ENCODE results near the gene LST1. TPM values are rescaled to one million over a fixed set of nuclear protein-coding genes. Genes with fewer than 3 reads are reported as not detected.
"Not testable (repeated sequence)": the region's sequence is repeated elsewhere in the genome, so short reads cannot be mapped to it uniquely, and the experiment has no call there.

LST1 gene
- 200 TPM for total RNA-seq

- Histone ChIP-seq H3K4me3 (ENCODE audit: low read length) (peak within 1 kb of the TSS; percentile 64), H3K4me1 (ENCODE audit: insufficient read depth, low read length) (peaks cover 83% of the 10 kb centered on the region), H3K27me3 (ENCODE audit: insufficient read depth, low read length) (no peaks in the 10 kb centered on the region), H3K9me3 (ENCODE audit: low read depth, low read length) (no peaks in the 10 kb centered on the region)
Measured at GRCh38 chr6:31586008-31586407, at the start of gene LST1. Gene LST1 (plus strand): TSS chr6:31586277. CDS start chr6:31587300, 1,023 bp downstream.

DNA sequence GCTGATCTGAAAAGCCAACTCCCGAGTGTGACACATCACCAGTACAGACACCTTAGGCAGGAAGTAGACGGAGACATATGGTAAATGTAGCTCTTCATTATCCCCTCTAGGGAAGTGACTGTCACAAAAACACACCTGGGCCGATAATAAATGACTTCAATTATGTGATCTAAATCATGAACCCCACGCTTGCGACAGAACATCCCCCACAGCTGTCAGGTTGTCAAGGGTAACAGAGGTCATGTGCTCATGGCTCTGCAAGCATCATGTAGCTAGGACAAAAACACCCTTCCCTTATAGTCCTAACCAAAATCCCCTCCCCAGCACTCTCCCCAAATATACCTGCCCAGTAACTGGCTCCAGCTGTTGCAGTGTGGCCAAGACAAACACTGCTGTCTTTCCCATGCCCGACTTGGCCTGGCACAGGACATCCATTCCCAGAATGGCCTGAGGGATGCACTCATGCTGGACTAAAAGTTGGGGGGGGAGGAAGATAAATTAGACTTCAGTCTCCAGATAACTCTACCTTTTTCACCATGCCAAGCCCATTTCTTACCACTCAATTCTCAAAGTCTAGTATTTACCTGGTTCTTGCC, 47.2 kb upstream of the LST1 start:
- Histone ChIP-seq H3K9me3 (ENCODE audit: low read depth, low read length) (no peaks in the 10 kb centered on the region), H3K27me3 (ENCODE audit: insufficient read depth, low read length) (no peaks in the 10 kb centered on the region), H3K4me3 (ENCODE audit: low read length) (no peak overlapping the region), H3K4me1 (ENCODE audit: insufficient read depth, low read length) (peaks cover 41% of the 10 kb centered on the region)

GRCh38 chr6:31540640-31541039, 45.4 kb upstream of the LST1 start:
- H3K27me3 ChIP-seq (ENCODE audit: insufficient read depth, low read length) = no peaks in the 10 kb centered on the region
- H3K4me3 ChIP-seq (ENCODE audit: low read length) = peak overlapping the region; percentile 75
- no peaks in the 10 kb centered on the region for H3K9me3 ChIP-seq (ENCODE audit: low read depth, low read length)
- peaks cover 41% of the 10 kb centered on the region for H3K4me1 ChIP-seq (ENCODE audit: insufficient read depth, low read length)

GRCh38 chr6:31541059-31541657, 44.9 kb upstream of the LST1 start:
- H3K9me3 ChIP-seq (ENCODE audit: low read depth, low read length) = no peaks in the 10 kb centered on the region
- H3K4me1 ChIP-seq (ENCODE audit: insufficient read depth, low read length) = peaks cover 41% of the 10 kb centered on the region
- no peaks in the 10 kb centered on the region for H3K27me3 ChIP-seq (ENCODE audit: insufficient read depth, low read length)
- H3K4me3 ChIP-seq (ENCODE audit: low read length) = peak overlapping the region; percentile 75

GRCh38 chr6:31541658-31542521, 44.2 kb upstream of the LST1 start, which contains the start of gene DDX39B:
Gene DDX39B (minus strand): TSS chr6:31542003. CDS start chr6:31540532, 1,471 bp downstream.
- H3K4me1 ChIP-seq (ENCODE audit: insufficient read depth, low read length) = peaks cover 48% of the 10 kb centered on the region
- H3K4me3 ChIP-seq (ENCODE audit: low read length) = peak within 1 kb of the TSS; percentile 75
- no peaks in the 10 kb centered on the region for H3K9me3 ChIP-seq (ENCODE audit: low read depth, low read length)
- H3K27me3 ChIP-seq (ENCODE audit: insufficient read depth, low read length) = no peaks in the 10 kb centered on the region

GRCh38 chr6:31543639-31544038, 42.4 kb upstream of the LST1 start:
- H3K27me3 ChIP-seq (ENCODE audit: insufficient read depth, low read length) = no peaks in the 10 kb centered on the region
- H3K9me3 ChIP-seq (ENCODE audit: low read depth, low read length) = no peaks in the 10 kb centered on the region
- no peak overlapping the region for H3K4me3 ChIP-seq (ENCODE audit: low read length)
- peaks cover 59% of the 10 kb centered on the region for H3K4me1 ChIP-seq (ENCODE audit: insufficient read depth, low read length)

DNA sequence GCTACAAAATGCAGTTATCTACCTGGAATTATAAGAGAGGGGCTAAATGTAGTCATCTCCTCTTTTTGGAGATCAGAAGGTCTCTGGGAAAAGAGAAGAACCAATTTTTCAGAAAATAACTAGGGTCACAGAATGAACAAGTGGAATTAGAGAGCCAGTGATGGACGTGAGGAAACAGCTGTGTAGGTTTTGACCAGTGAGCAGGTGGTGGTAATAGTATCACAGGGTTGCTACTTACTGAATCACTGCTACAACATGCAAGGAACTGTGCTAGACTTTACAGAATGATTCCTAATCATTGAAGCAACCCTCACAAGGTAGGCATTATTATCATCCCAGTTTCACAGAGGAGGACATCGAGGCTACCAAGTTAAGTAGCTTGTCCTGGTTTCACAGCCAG, 41.4 kb upstream of the LST1 start:
- Histone ChIP-seq H3K4me1 (ENCODE audit: insufficient read depth, low read length) (peaks cover 51% of the 10 kb centered on the region), H3K27me3 (ENCODE audit: insufficient read depth, low read length) (no peaks in the 10 kb centered on the region), H3K9me3 (ENCODE audit: low read depth, low read length) (no peaks in the 10 kb centered on the region), H3K4me3 (ENCODE audit: low read length) (no peak overlapping the region)

DNA sequence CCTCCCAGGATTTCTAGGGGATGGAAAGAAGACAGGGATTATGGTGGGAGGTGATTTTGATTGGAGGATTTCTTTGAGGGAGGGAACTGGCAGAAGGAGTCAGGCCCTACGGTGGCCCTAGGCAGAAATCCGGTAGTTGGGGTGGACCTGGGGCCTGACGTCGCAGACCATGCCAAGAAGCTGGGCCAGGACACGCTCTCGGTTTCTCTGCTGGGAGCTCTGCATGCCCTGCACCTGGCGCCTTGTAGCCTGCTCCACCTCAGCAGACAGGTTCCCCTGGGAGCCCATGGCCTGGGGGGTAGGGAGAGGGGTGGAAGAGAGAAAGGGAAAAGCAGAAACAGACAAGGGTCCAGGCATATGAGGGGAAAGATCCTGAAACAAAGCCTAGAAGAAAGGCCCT, 40.8 kb upstream of the LST1 start:
- Histone ChIP-seq H3K9me3 (ENCODE audit: low read depth, low read length) (no peaks in the 10 kb centered on the region), H3K4me1 (ENCODE audit: insufficient read depth, low read length) (peaks cover 45% of the 10 kb centered on the region), H3K4me3 (ENCODE audit: low read length) (no peak overlapping the region), H3K27me3 (ENCODE audit: insufficient read depth, low read length) (no peaks in the 10 kb centered on the region)

DNA sequence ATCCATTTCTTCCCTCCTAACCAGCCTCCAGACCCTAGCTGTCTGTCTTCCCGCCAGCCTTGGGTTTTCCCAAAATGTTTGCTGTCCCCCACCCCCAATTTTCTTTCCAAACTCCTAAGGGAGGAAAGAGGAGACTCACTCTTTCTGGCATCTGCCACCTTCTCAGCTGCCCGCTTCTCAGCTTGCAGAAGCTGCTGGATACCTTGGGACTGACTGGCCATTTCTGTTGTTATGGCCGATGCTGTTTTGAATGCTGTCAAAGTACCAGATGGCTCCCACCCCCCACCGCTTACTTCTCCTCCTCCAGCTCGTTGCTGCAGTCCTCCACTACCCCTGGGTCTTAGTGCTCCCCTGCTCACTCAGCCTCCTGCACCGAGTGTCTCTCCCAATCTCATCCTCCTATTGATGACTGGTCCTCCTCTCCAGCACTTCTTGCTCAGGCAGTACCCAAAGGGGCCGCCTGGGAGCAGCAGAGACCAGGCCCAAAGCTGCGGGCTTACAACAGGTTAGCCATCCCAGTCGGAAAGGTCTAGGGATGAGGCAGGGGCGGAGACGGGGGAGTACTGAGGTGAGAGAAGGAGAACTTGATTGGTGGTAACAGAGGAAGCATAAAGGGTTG, 39.6 kb upstream of the LST1 start, which contains the start of gene ATP6V1G2:
TSS of gene ATP6V1G2 (minus strand) at position 270 of the 619 bp plus-strand sequence. CDS start at position 221, 49 bp downstream.
- Histone ChIP-seq H3K4me3 (ENCODE audit: low read length) (peak within 1 kb of the TSS; percentile 36), H3K4me1 (ENCODE audit: insufficient read depth, low read length) (peaks cover 48% of the 10 kb centered on the region), H3K27me3 (ENCODE audit: insufficient read depth, low read length) (no peaks in the 10 kb centered on the region), H3K9me3 (ENCODE audit: low read depth, low read length) (no peaks in the 10 kb centered on the region)

- H3K4me3 ChIP-seq (ENCODE audit: low read length) = peak within 1 kb of the TSS; percentile 36
- H3K27me3 ChIP-seq (ENCODE audit: insufficient read depth, low read length) = no peaks in the 10 kb centered on the region
- no peaks in the 10 kb centered on the region for H3K9me3 ChIP-seq (ENCODE audit: low read depth, low read length)
- H3K4me1 ChIP-seq (ENCODE audit: insufficient read depth, low read length) = peaks cover 55% of the 10 kb centered on the region
Measured at GRCh38 chr6:31546958-31547726, 38.9 kb upstream of the LST1 start, which contains the start of gene NFKBIL1. Gene NFKBIL1 (plus strand): TSS chr6:31547608. CDS start chr6:31547695, 87 bp downstream.

GRCh38 chr6:31547727-31548543, 38.1 kb upstream of the LST1 start:
- Histone ChIP-seq H3K9me3 (ENCODE audit: low read depth, low read length) (no peaks in the 10 kb centered on the region), H3K4me3 (ENCODE audit: low read length) (peak overlapping the region; percentile 36)

DNA sequence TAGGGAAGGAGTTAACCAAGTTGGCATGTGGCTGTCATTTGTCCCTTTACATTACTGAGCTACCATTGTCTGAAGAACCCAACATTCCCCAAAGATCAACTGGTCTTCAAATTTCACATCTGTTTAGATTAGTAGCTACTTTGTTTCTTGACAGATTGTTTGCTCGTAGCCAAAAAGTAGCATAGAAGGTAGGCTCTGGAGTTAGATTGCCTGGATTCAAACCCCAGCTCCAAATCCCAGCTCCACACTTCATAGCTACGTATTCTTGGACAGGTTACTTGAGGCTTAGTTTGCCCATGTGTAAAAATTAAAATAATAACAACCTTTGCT, 37.6 kb upstream of the LST1 start:
- peaks cover 56% of the 10 kb centered on the region for H3K4me1 ChIP-seq (ENCODE audit: insufficient read depth, low read length)
- no peaks in the 10 kb centered on the region for H3K27me3 ChIP-seq (ENCODE audit: insufficient read depth, low read length)
- no peak overlapping the region for H3K4me3 ChIP-seq (ENCODE audit: low read length)
- H3K9me3 ChIP-seq (ENCODE audit: low read depth, low read length) = no peaks in the 10 kb centered on the region

More at GRCh38 chr6:31547727-31548543, 38.1 kb upstream of the LST1 start:
- Histone ChIP-seq H3K4me1 (ENCODE audit: insufficient read depth, low read length) (peaks cover 54% of the 10 kb centered on the region), H3K27me3 (ENCODE audit: insufficient read depth, low read length) (no peaks in the 10 kb centered on the region)

DNA sequence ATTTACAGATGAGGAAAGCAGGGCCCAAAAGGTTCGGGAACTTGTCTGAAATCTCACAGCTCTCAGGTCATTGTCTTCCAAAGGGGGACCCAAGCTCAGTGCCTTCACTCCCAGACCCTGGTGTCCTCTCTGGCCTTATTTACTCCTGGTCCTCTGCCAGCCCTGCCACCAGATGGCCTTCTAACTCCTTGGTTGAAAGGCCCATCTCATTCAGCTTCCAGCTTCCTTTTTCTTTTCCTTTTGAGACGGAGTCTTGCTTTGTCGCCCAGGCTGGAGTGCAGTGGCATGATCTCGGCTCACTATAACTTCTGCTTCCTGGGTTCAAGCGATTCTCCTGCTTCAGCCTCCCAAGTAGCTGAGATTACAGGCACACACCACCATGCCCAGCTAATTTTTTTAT, 34.7 kb upstream of the LST1 start:
- peaks cover 65% of the 10 kb centered on the region for H3K4me1 ChIP-seq (ENCODE audit: insufficient read depth, low read length)
- H3K9me3 ChIP-seq (ENCODE audit: low read depth, low read length); H3K27me3 ChIP-seq (ENCODE audit: insufficient read depth, low read length); H3K4me3 ChIP-seq (ENCODE audit: low read length): not testable (repeated sequence)

DNA sequence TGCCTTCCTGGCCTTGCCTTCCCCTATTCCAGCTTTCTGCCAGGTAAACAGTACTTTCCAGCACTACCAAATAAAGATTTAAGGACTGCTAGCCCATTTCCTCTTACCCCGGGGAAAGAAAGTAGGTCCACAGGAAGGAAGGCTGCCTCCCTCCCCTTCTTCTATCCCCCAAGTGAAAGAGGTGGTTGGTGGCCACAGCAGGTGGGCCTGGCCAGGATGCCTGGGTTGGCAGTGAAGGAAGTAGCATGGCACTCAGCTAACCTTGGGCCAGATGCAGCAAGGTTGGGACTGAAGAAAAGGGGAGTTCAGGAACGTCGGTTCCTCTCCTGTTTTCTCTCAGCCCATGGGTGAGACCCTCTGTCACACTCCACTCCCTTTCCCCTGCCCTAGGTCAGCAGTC, 29.8 kb upstream of the LST1 start:
- H3K27me3 ChIP-seq (ENCODE audit: insufficient read depth, low read length) = no peaks in the 10 kb centered on the region
- H3K9me3 ChIP-seq (ENCODE audit: low read depth, low read length) = no peaks in the 10 kb centered on the region
- peaks cover 80% of the 10 kb centered on the region for H3K4me1 ChIP-seq (ENCODE audit: insufficient read depth, low read length)
- no peak overlapping the region for H3K4me3 ChIP-seq (ENCODE audit: low read length)
